Measurements from ENCODE around the gene NUSAP1. TPM values are rescaled to one million over a fixed set of nuclear protein-coding genes. Genes with fewer than 3 reads are reported as not detected.
A peak's percentile ranks its signal among the peaks of the same experiment; 100 is the strongest.

Gene NUSAP1
- total and polyA plus RNA-seq, 10 of the 15 experiments (the other 5 are each of a cell fraction or from before 2014, with no cell fraction given), result 158 to 315 (median 229) TPM

DNA sequence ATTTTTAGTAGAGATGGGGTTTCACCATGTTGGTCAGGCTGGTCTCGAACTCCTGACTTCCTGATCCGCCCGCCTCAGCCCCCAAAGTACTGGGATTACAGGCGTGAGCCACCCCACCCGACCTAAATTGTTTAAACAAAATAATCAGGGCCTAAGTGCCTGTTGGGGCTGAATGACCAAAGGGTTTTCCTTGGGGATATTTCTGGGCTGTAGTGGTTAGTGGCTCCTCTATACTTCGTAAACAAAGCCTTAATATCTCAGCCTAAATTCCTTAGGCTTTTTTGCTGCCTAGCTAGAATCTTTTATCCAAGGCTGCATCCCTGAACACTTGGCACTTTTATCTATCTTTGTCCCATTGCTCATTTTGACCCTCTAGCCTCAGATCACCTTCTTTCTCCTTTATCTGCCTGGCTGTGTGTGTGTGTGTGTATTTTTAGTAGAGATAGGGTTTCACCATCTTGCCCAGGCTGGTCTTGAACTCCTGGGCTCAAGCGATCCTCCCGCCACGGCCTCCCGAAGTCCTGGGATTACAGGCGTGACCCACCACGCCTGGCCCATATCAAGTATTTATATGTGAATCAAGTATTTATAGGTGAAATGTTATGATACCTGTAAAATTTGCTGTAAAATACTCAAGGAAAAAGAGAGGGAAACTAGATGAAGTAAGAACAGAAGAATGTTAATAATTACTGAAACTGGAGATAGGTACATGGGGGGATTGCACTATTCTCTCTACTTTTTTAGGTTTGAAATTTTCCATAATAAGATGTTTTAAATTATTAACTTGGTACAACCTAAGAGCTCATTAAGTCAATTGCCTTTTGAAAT, 1.8 kb downstream of the NUSAP1 start (continued):
- TF ChIP-seq MLLT1 (IDR thresholded peaks at IDR 0.05), result peak; percentile 70
- TF ChIP-seq GABPA (IDR thresholded peaks at IDR 0.05; ENCODE audit: low read depth), result no peak
- 0 out of 4 replicates have a peak, but pooled peaks of 1 of the 2 experiments have one; percentile 35 for TF ChIP-seq IKZF2 (IDR thresholded peaks at IDR 0.05)
- no peak for TF ChIP-seq NBN (IDR thresholded peaks at IDR 0.05)
- no peak for TF ChIP-seq SIX5 (IDR thresholded peaks at IDR 0.05; ENCODE audit: low read depth, low read length, severe bottlenecking)
- TF ChIP-seq EED (IDR thresholded peaks at IDR 0.05; ENCODE audit: low read depth), result peak; percentile 28; the same call in 1 of the 2 replicates
- no peak for TF ChIP-seq CTCF (IDR thresholded peaks at IDR 0.05 in 2 of 3, conservative IDR thresholded peaks at IDR 0.05 in 1 of 3; ENCODE audit: control insufficient read depth in 2 of 3, extremely low read depth in 1 of 3, insufficient read depth in 1 of 3, low read depth in 3 of 3, low read length in 3 of 3)
- TF ChIP-seq, protein P1, sequence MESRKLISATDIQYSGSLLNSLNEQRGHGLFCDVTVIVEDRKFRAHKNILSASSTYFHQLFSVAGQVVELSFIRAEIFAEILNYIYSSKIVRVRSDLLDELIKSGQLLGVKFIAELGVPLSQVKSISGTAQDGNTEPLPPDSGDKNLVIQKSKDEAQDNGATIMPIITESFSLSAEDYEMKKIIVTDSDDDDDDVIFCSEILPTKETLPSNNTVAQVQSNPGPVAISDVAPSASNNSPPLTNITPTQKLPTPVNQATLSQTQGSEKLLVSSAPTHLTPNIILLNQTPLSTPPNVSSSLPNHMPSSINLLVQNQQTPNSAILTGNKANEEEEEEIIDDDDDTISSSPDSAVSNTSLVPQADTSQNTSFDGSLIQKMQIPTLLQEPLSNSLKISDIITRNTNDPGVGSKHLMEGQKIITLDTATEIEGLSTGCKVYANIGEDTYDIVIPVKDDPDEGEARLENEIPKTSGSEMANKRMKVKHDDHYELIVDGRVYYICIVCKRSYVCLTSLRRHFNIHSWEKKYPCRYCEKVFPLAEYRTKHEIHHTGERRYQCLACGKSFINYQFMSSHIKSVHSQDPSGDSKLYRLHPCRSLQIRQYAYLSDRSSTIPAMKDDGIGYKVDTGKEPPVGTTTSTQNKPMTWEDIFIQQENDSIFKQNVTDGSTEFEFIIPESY (IDR thresholded peaks at IDR 0.05), result 0 out of 2 replicates have a peak, but pooled peaks have one; percentile 27
- peak; percentile 26 for TF ChIP-seq SMAD1 (IDR thresholded peaks at IDR 0.05; ENCODE audit: low read depth, partially characterized antibody)
- TF ChIP-seq SMARCA5 (IDR thresholded peaks at IDR 0.05), result 0 out of 2 replicates have a peak, but pooled peaks have one; percentile 5
- no peak for TF ChIP-seq MYB (IDR thresholded peaks at IDR 0.05; ENCODE audit: borderline replicate concordance, low read depth, low read length)
- TF ChIP-seq TCF12 (IDR thresholded peaks at IDR 0.05; ENCODE audit: low read depth, low read length), result no peak

Data from GM12878 (cell line).